SK-N-SH (cell line): ENCODE data around the gene FOXI2.

Source experiments
- FOXM1 ChIP-seq: IDR thresholded peaks from 2 replicates; pipeline ENCODE4 v1.4.0; 2012; ENCODE audit warnings: low read depth, mild to moderate bottlenecking
- GATA2 ChIP-seq: sonication (generic); formaldehyde crosslinking; IDR thresholded peaks from 2 replicates; pipeline ENCODE4 v1.5.0; 2020; ENCODE audit warnings: mild to moderate bottlenecking, missing genetic modification reagents
- MAX ChIP-seq: IDR thresholded peaks from 2 replicates; pipeline ENCODE4 v1.4.0; 2012; ENCODE audit warnings: low read depth
- SIN3A ChIP-seq: IDR thresholded peaks from 2 replicates; pipeline ENCODE4 v1.6.1; 2012; ENCODE audit warnings: low read depth, mild to moderate bottlenecking, low read length, moderate library complexity, borderline replicate concordance
- YY1 ChIP-seq: IDR thresholded peaks from 2 replicates; pipeline ENCODE4 v1.4.0; 2012; ENCODE audit warnings: low read depth, mild to moderate bottlenecking
- TF ChIP-seq, protein P1 (sequence below): fragments of 200-600 bp; sonication (generic); IDR thresholded peaks from 2 replicates; pipeline ENCODE4 v1.6.1; 2017; ENCODE audit warnings: antibody characterized with exemption, mild to moderate bottlenecking, moderate library complexity
- TF ChIP-seq, protein P2 (sequence below): fragments of 150-350 bp; IDR thresholded peaks from 2 replicates; pipeline ENCODE4 v1.6.1; 2017; ENCODE audit warnings: antibody characterized with exemption, low read length, low read depth, borderline replicate concordance

DNA sequence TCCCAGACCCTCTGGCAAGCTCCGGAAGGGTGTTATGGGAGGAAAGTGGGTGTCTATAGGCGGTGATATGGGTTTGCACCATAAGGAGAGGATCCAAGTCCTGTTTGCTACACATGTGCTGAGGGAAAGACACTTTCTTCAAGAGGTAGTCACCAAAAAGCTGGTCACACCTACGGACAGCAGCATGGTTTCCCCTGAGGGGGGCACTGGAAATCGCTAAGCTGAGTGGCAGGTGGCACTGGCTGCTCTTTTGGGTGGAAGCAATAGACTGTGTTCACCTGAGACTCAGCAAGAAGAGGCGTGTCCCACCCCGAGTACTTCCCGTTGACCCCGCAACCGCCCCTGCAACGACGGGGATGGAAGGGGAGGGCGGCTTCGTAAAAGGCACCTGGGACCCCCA is 1.8 kb upstream of the FOXI2 start:
- TF ChIP-seq, protein P1, sequence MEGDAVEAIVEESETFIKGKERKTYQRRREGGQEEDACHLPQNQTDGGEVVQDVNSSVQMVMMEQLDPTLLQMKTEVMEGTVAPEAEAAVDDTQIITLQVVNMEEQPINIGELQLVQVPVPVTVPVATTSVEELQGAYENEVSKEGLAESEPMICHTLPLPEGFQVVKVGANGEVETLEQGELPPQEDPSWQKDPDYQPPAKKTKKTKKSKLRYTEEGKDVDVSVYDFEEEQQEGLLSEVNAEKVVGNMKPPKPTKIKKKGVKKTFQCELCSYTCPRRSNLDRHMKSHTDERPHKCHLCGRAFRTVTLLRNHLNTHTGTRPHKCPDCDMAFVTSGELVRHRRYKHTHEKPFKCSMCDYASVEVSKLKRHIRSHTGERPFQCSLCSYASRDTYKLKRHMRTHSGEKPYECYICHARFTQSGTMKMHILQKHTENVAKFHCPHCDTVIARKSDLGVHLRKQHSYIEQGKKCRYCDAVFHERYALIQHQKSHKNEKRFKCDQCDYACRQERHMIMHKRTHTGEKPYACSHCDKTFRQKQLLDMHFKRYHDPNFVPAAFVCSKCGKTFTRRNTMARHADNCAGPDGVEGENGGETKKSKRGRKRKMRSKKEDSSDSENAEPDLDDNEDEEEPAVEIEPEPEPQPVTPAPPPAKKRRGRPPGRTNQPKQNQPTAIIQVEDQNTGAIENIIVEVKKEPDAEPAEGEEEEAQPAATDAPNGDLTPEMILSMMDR = no peak
- TF ChIP-seq, protein P2, sequence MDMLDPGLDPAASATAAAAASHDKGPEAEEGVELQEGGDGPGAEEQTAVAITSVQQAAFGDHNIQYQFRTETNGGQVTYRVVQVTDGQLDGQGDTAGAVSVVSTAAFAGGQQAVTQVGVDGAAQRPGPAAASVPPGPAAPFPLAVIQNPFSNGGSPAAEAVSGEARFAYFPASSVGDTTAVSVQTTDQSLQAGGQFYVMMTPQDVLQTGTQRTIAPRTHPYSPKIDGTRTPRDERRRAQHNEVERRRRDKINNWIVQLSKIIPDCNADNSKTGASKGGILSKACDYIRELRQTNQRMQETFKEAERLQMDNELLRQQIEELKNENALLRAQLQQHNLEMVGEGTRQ = no peak
- TF ChIP-seq FOXM1 (no peak), GATA2 (CRISPR knock-in tag) (no peak), MAX (no peak), YY1 (no peak), SIN3A (no peak)
